H1 (cell line): ENCODE data around the gene ZBTB34. TPM values are rescaled to one million over a fixed set of nuclear protein-coding genes. Genes with fewer than 3 reads are reported as not detected.

Experiments used
- CTCF ChIA-PET: fragments of 300-600 bp; sonication (Branson Sonifier 250); formaldehyde crosslinking; loops from one replicate; lab custom pipeline; 2021; ENCODE audit not compliant: partially characterized antibody; lab: Charles Lee
- POLR2A ChIA-PET: fragments of 300-600 bp; sonication (Branson Sonifier 250); formaldehyde crosslinking; loops from one replicate; lab custom pipeline; 2021; ENCODE audit warnings: inconsistent platforms; ENCODE audit not compliant: partially characterized antibody; lab: Charles Lee
- DNase-seq, 2 experiments: peaks; one replicate each; pipeline versions ENCODE4 v3.0.0 to v3.0.0-alpha.2; 2010 to 2022; ENCODE audit warnings: low spot score in 2 of 2, low read depth in 1 of 2, mixed read lengths in 1 of 2
- FAIRE-seq: peaks from 2 replicates; lab custom pipeline; 2011; peaks lifted over from hg19 to GRCh38; lab: Jason Lieb, UNC
- H2AFZ ChIP-seq: 2 replicates; pipeline ENCODE4 v1.8.1; 2012; ENCODE audit warnings: low read length, inconsistent platforms
- H2AK5ac ChIP-seq: 2 replicates; pipeline ENCODE4 v1.6.1; 2013; ENCODE audit warnings: low read depth, low read length
- H2BK120ac ChIP-seq: replicated peaks from 2 replicates; pipeline ENCODE3; 2013; ENCODE audit warnings: low read depth, low read length, inconsistent platforms
- H2BK12ac ChIP-seq: 2 replicates; pipeline ENCODE4 v1.6.1; 2013; ENCODE audit warnings: low read depth, low read length
- H2BK15ac ChIP-seq: 2 replicates; pipeline ENCODE4 v1.6.1; 2013; ENCODE audit warnings: low read length
- H2BK20ac ChIP-seq: 2 replicates; pipeline ENCODE4 v1.6.1; 2013; ENCODE audit warnings: low read length
- H2BK5ac ChIP-seq: 2 replicates; pipeline ENCODE4 v1.6.1; 2013; ENCODE audit warnings: low read depth, low read length
- H3K14ac ChIP-seq: 2 replicates; pipeline ENCODE4 v1.6.1; 2013; ENCODE audit warnings: inconsistent platforms; ENCODE audit not compliant: insufficient read length
- H3K18ac ChIP-seq: 2 replicates; pipeline ENCODE4 v1.6.1; 2013; ENCODE audit warnings: low read length; ENCODE audit errors: extremely low read depth
- H3K23ac ChIP-seq: 2 replicates; pipeline ENCODE4 v1.6.1; 2013; ENCODE audit warnings: inconsistent platforms; ENCODE audit not compliant: insufficient read length
- H3K23me2 ChIP-seq: 2 replicates; pipeline ENCODE4 v1.6.1; 2013; ENCODE audit warnings: low read depth, low read length
- H3K27ac ChIP-seq: 2 replicates; pipeline ENCODE4 v1.6.1; 2011; ENCODE audit warnings: low read depth, low read length, inconsistent platforms
- H3K27me3 ChIP-seq, 4 experiments: replicated peaks in 1 of 4; 1 replicate in 1 of 4; 2 replicates in 3 of 4; pipeline versions ENCODE4 v1.6.1 to v1.8.1; 2011 to 2013; ENCODE audit warnings: low read length in 3 of 4, mild to moderate bottlenecking in 3 of 4, inconsistent platforms in 2 of 4, mixed read lengths in 2 of 4, moderate library complexity in 1 of 4; ENCODE audit not compliant: control insufficient read depth in 3 of 4, insufficient read depth in 3 of 4; ENCODE audit errors: extremely low read depth in 1 of 4
- H3K36me3 ChIP-seq, 4 experiments: 2 replicates each; pipeline versions ENCODE4 v1.6.1 to v1.8.1; 2011 to 2013; ENCODE audit warnings: mild to moderate bottlenecking in 4 of 4, low read length in 3 of 4, moderate library complexity in 2 of 4, control low read depth in 1 of 4, inconsistent platforms in 1 of 4; ENCODE audit not compliant: insufficient read depth in 4 of 4, control insufficient read depth in 2 of 4
- H3K4ac ChIP-seq: replicated peaks from 2 replicates; pipeline ENCODE3; 2013; ENCODE audit warnings: low read length, low read depth, mixed read lengths, inconsistent platforms; ENCODE audit not compliant: insufficient read length
- H3K4me1 ChIP-seq, 4 experiments: replicated peaks in 1 of 4; 1 replicate in 1 of 4; 2 replicates in 3 of 4; pipeline versions ENCODE4 v1.6.1 to v1.8.1; 2011 to 2013; ENCODE audit warnings: low read length in 3 of 4, inconsistent platforms in 2 of 4, mixed read lengths in 1 of 4; ENCODE audit not compliant: insufficient read depth in 4 of 4, control insufficient read depth in 3 of 4
- H3K4me2 ChIP-seq, 2 experiments: 2 replicates each; pipeline versions ENCODE4 v1.6.1 to v1.8.1; 2011 to 2013; ENCODE audit warnings: low read depth in 2 of 2, low read length in 2 of 2, control low read depth in 1 of 2, inconsistent platforms in 1 of 2, mild to moderate bottlenecking in 1 of 2; ENCODE audit not compliant: insufficient read depth in 1 of 2
- H3K4me3 ChIP-seq, 4 experiments: fragments of 200-600, 300-600 bp in 1 of 4; sonication (generic), shearing (Covaris generic), sonication (Bioruptor Twin) in 1 of 4; 2 replicates each; pipeline versions ENCODE4 v1.5.1 to v1.8.1; 2011 to 2016; ENCODE audit warnings: low read length in 4 of 4, low read depth in 3 of 4, control low read depth in 2 of 4, inconsistent platforms in 2 of 4, mild to moderate bottlenecking in 2 of 4, mixed read lengths in 1 of 4, moderate library complexity in 1 of 4; ENCODE audit not compliant: insufficient read depth in 2 of 4; ENCODE audit errors: extremely low read depth in 1 of 4
- H3K56ac ChIP-seq: replicated peaks from 2 replicates; pipeline ENCODE3; 2013; ENCODE audit warnings: low read depth, mild to moderate bottlenecking, mixed read lengths, low read length, inconsistent platforms; ENCODE audit not compliant: insufficient read length
- H3K79me1 ChIP-seq: 2 replicates; pipeline ENCODE4 v1.6.1; 2013; ENCODE audit warnings: low read depth, low read length, control low read depth
- H3K79me2 ChIP-seq, 2 experiments: 2 replicates each; pipeline versions ENCODE4 v1.6.1 to v1.8.1; 2012 to 2013; ENCODE audit warnings: low read length in 2 of 2, mild to moderate bottlenecking in 2 of 2, inconsistent platforms in 1 of 2; ENCODE audit not compliant: insufficient read depth in 2 of 2, control insufficient read depth in 1 of 2
- H3K9ac ChIP-seq, 4 experiments: replicated peaks in 1 of 4; 1 replicate in 1 of 4; 2 replicates in 3 of 4; pipeline versions ENCODE4 v1.6.1 to v1.8.1; 2011 to 2013; ENCODE audit warnings: low read depth in 3 of 4, low read length in 3 of 4, control low read depth in 2 of 4, mild to moderate bottlenecking in 2 of 4, moderate library complexity in 2 of 4, inconsistent platforms in 1 of 4; ENCODE audit errors: extremely low read depth in 1 of 4
- H3K9me3 ChIP-seq, 2 experiments: 2 replicates each; pipeline versions ENCODE4 v1.6.1 to v1.8.1; 2012 to 2013; ENCODE audit warnings: mild to moderate bottlenecking in 2 of 2, moderate library complexity in 2 of 2, control low read depth in 1 of 2, inconsistent platforms in 1 of 2, low read depth in 1 of 2, low read length in 1 of 2, mixed read lengths in 1 of 2; ENCODE audit not compliant: insufficient read depth in 2 of 2
- H4K20me1 ChIP-seq, 2 experiments: replicated peaks in 1 of 2; 2 replicates each; pipeline versions ENCODE3 to v1.8.1; 2011 to 2013; ENCODE audit warnings: inconsistent platforms in 2 of 2, low read length in 2 of 2, mild to moderate bottlenecking in 1 of 2; ENCODE audit not compliant: insufficient read depth in 2 of 2, control insufficient read depth in 1 of 2
- H4K5ac ChIP-seq: 2 replicates; pipeline ENCODE4 v1.6.1; 2013; ENCODE audit warnings: low read length, low read depth, mixed read lengths, inconsistent platforms; ENCODE audit not compliant: insufficient read length
- H4K8ac ChIP-seq: 2 replicates; pipeline ENCODE4 v1.8.0; 2013; ENCODE audit warnings: mild to moderate bottlenecking, moderate library complexity, low read length, inconsistent platforms; ENCODE audit not compliant: insufficient read depth; ENCODE audit errors: extremely low read depth
- H4K91ac ChIP-seq: replicated peaks from 2 replicates; pipeline ENCODE3; 2013; ENCODE audit warnings: low read length, mixed read lengths, inconsistent platforms; ENCODE audit not compliant: insufficient read length
- ATF2 ChIP-seq: IDR thresholded peaks from 2 replicates; pipeline ENCODE4 v1.6.1; 2012; ENCODE audit warnings: low read length, inconsistent platforms
- BACH1 ChIP-seq: IDR thresholded peaks from 2 replicates; pipeline ENCODE4 v1.6.1; 2012; ENCODE audit warnings: low read length, improper control_type of control experiment
- CHD1 ChIP-seq: IDR thresholded peaks from 2 replicates; pipeline ENCODE4 v1.6.1; 2012; ENCODE audit warnings: low read depth, low read length, improper control_type of control experiment
- GABPA ChIP-seq: IDR thresholded peaks from 2 replicates; pipeline ENCODE4 v1.6.1; 2011; ENCODE audit warnings: mild to moderate bottlenecking, low read length, moderate library complexity, borderline replicate concordance; ENCODE audit not compliant: insufficient read depth
- HDAC6 ChIP-seq: IDR thresholded peaks from one replicate; pipeline ENCODE4 v1.7.1; 2012; ENCODE audit warnings: low read depth, mild to moderate bottlenecking, inconsistent platforms, low read length, moderate library complexity
- KDM4A ChIP-seq: IDR thresholded peaks from one replicate; pipeline ENCODE4 v1.7.1; 2012; ENCODE audit warnings: low read depth, mild to moderate bottlenecking, moderate library complexity, low read length, inconsistent platforms; ENCODE audit not compliant: severe bottlenecking
- MAX ChIP-seq: IDR thresholded peaks from 2 replicates; pipeline ENCODE4 v1.6.1; 2012; ENCODE audit warnings: inconsistent platforms
- SIRT6 ChIP-seq: IDR thresholded peaks from one replicate; pipeline ENCODE4 v1.7.1; 2012; ENCODE audit warnings: low read length, inconsistent platforms
- SP2 ChIP-seq: IDR thresholded peaks from 2 replicates; pipeline ENCODE4 v1.6.1; 2012; ENCODE audit warnings: mild to moderate bottlenecking, low read length, inconsistent platforms
- SP4 ChIP-seq: IDR thresholded peaks from 2 replicates; pipeline ENCODE4 v1.6.1; 2012; ENCODE audit warnings: low read length, inconsistent platforms
- SRF ChIP-seq: IDR thresholded peaks from 2 replicates; pipeline ENCODE4 v1.6.1; 2011; ENCODE audit warnings: mild to moderate bottlenecking, low read depth, low read length, moderate library complexity
- TAF1 ChIP-seq: IDR thresholded peaks from 2 replicates; pipeline ENCODE4 v1.6.1; 2011; ENCODE audit warnings: mild to moderate bottlenecking, low read depth, low read length
- TBP ChIP-seq: IDR thresholded peaks from 2 replicates; pipeline ENCODE4 v1.6.1; 2011; ENCODE audit warnings: low read depth, low read length, improper control_type of control experiment
- TCF12 ChIP-seq: IDR thresholded peaks from 2 replicates; pipeline ENCODE4 v1.6.1; 2011; ENCODE audit warnings: low read depth, mild to moderate bottlenecking, low read length
- WGBS, 2 experiments: shearing (Covaris generic) in 1 of 2; methylation state at CpG; one replicate each; pipeline versions ENCODE4 v1.1.6 to v1.1.7; 2013 to 2015; ENCODE audit warnings: low lambda C conversion rate in 2 of 2, mixed read lengths in 2 of 2, inconsistent platforms in 1 of 2, low coverage in 1 of 2, missing lambda C conversion rate in 1 of 2; ENCODE audit not compliant: insufficient replicate concordance in 2 of 2, insufficient coverage in 1 of 2, insufficient read length in 1 of 2; ENCODE audit errors: extremely low coverage in 1 of 2, missing lambda C conversion rate in 1 of 2; 5-methylcytosine and 5-hydroxymethylcytosine counted together
- polyA plus RNA-seq, 7 experiments: library from polyadenylated mRNA; depleted of rRNA in 3 of 7; stranded (reverse) in 5 of 7; unstranded in 2 of 7; fragments of >200 nt in 5 of 7; fragments of 200-250 nt in 2 of 7; gene quantifications; 1 replicate in 5 of 7; 2 replicates in 1 of 7; 4 replicates in 1 of 7; pipeline versions ENCODE4 v1.2.1 to v1.2.3, GENCODE V29; 2011 to 2013; ENCODE audit warnings: missing spikeins in 2 of 7, mixed read lengths in 2 of 7
- total RNA-seq: library from RNA; stranded (reverse); fragmentation: NEBNext Ultra II Directional; extraction: Animal tissue kit (Norgen Biotek cat#: 25700); gene quantifications from 2 replicates; pipeline ENCODE4 v1.2.1, GENCODE V29; 2021

ZBTB34 gene
- total and polyA plus RNA-seq, 2 of the 8 experiments (the other 6 are each of a cell fraction or from before 2014, with no cell fraction given): 8.2 to 15.9 TPM

- Histone ChIP-seq H2BK20ac (no peak overlapping the region), H2BK12ac (no peak overlapping the region), H3K27ac (no peak overlapping the region), H3K9me3 (no peaks in the 10 kb centered on the region), H3K27me3 (no peaks in the 10 kb centered on the region), H2BK120ac (no peak overlapping the region), H3K79me1 (peaks cover 6% of the 10 kb centered on the region), H3K14ac (no peak overlapping the region), H3K4me3 (no peak overlapping the region), H3K9ac (no peak overlapping the region), H3K23ac (no peak overlapping the region), H3K36me3 (peaks cover 0 to 3% (median 0%) of the 10 kb centered on the region in 4 experiments; a peak in 2 of 8 replicates), H3K56ac (no peak overlapping the region), H4K20me1 (peaks cover 0 to 8% of the 10 kb centered on the region in 2 experiments), H4K5ac (no peak overlapping the region), H2AK5ac (no peak overlapping the region), H2BK15ac (no peak overlapping the region), H3K4ac (no peak overlapping the region), H3K23me2 (no peaks in the 10 kb centered on the region), H2BK5ac (no peak overlapping the region; the same call in 1 of the 2 replicates), H4K91ac (no peak overlapping the region), H3K18ac (no peak overlapping the region), H2AFZ (no peak overlapping the region), H3K79me2 (peaks cover 0 to 10% of the 10 kb centered on the region in 2 experiments; a peak in 1 of 4 replicates), H3K4me2 (no peak overlapping the region), H4K8ac (no peak overlapping the region), H3K4me1 (no peaks in the 10 kb centered on the region)
- 92% methylated on average over 8 of the region's 8 CpGs; no CpG with 5 or more reads in 1 of the 2 experiments for WGBS, 2 experiments
- CTCF ChIA-PET: interaction anchor here (0.7 kb wide), 1 partner anchor 136 kb away, joined by 3 read pairs; no protein-coding TSS in a partner anchor
- FAIRE-seq (no peak), DNase-seq (no peak)
- POLR2A ChIA-PET: interaction anchor here (1.1 kb wide), 1 partner anchor 10 kb away, joined by 3 read pairs; no protein-coding TSS in a partner anchor
- TF ChIP-seq GABPA (no peak), HDAC6 (no peak), TCF12 (no peak), SP2 (no peak), TBP (no peak), SIRT6 (no peak), ATF2 (no peak), SRF (no peak), MAX (no peak), SP4 (no peak), CHD1 (no peak), BACH1 (no peak), KDM4A (no peak), TAF1 (no peak)
These were observed 21.1 kb upstream of the ZBTB34 start for GRCh38 chr9:126839301-126839700.
